H1 (cell line): ENCODE measurements around the gene SGK2. TPM values are rescaled to one million over a fixed set of nuclear protein-coding genes. Genes with fewer than 3 reads are reported as not detected.
A peak's percentile ranks its signal among the peaks of the same experiment; 100 is the strongest.

Source experiments
- CTCF ChIA-PET: fragments of 300-600 bp; sonication (Branson Sonifier 250); formaldehyde crosslinking; loops from one replicate; lab custom pipeline; 2021; ENCODE audit not compliant: partially characterized antibody; lab: Charles Lee
- POLR2A ChIA-PET: fragments of 300-600 bp; sonication (Branson Sonifier 250); formaldehyde crosslinking; loops from one replicate; lab custom pipeline; 2021; ENCODE audit warnings: inconsistent platforms; ENCODE audit not compliant: partially characterized antibody; lab: Charles Lee
- DNase-seq, 2 experiments: peaks; one replicate each; pipeline versions ENCODE4 v3.0.0 to v3.0.0-alpha.2; 2010 to 2022; ENCODE audit warnings: low spot score in 2 of 2, low read depth in 1 of 2, mixed read lengths in 1 of 2
- FAIRE-seq: peaks from 2 replicates; lab custom pipeline; 2011; peaks lifted over from hg19 to GRCh38; lab: Jason Lieb, UNC
- H2AFZ ChIP-seq: 2 replicates; pipeline ENCODE4 v1.8.1; 2012; ENCODE audit warnings: low read length, inconsistent platforms
- H2AK5ac ChIP-seq: 2 replicates; pipeline ENCODE4 v1.6.1; 2013; ENCODE audit warnings: low read depth, low read length
- H2BK120ac ChIP-seq: replicated peaks from 2 replicates; pipeline ENCODE3; 2013; ENCODE audit warnings: low read depth, low read length, inconsistent platforms
- H2BK12ac ChIP-seq: 2 replicates; pipeline ENCODE4 v1.6.1; 2013; ENCODE audit warnings: low read depth, low read length
- H2BK15ac ChIP-seq: 2 replicates; pipeline ENCODE4 v1.6.1; 2013; ENCODE audit warnings: low read length
- H2BK20ac ChIP-seq: 2 replicates; pipeline ENCODE4 v1.6.1; 2013; ENCODE audit warnings: low read length
- H2BK5ac ChIP-seq: 2 replicates; pipeline ENCODE4 v1.6.1; 2013; ENCODE audit warnings: low read depth, low read length
- H3K14ac ChIP-seq: 2 replicates; pipeline ENCODE4 v1.6.1; 2013; ENCODE audit warnings: inconsistent platforms; ENCODE audit not compliant: insufficient read length
- H3K18ac ChIP-seq: 2 replicates; pipeline ENCODE4 v1.6.1; 2013; ENCODE audit warnings: low read length; ENCODE audit errors: extremely low read depth
- H3K23ac ChIP-seq: 2 replicates; pipeline ENCODE4 v1.6.1; 2013; ENCODE audit warnings: inconsistent platforms; ENCODE audit not compliant: insufficient read length
- H3K23me2 ChIP-seq: 2 replicates; pipeline ENCODE4 v1.6.1; 2013; ENCODE audit warnings: low read depth, low read length
- H3K27ac ChIP-seq: 2 replicates; pipeline ENCODE4 v1.6.1; 2011; ENCODE audit warnings: low read depth, low read length, inconsistent platforms
- H3K27me3 ChIP-seq, 4 experiments: replicated peaks in 1 of 4; 1 replicate in 1 of 4; 2 replicates in 3 of 4; pipeline versions ENCODE4 v1.6.1 to v1.8.1; 2011 to 2013; ENCODE audit warnings: low read length in 3 of 4, mild to moderate bottlenecking in 3 of 4, inconsistent platforms in 2 of 4, mixed read lengths in 2 of 4, moderate library complexity in 1 of 4; ENCODE audit not compliant: control insufficient read depth in 3 of 4, insufficient read depth in 3 of 4; ENCODE audit errors: extremely low read depth in 1 of 4
- H3K36me3 ChIP-seq, 4 experiments: 2 replicates each; pipeline versions ENCODE4 v1.6.1 to v1.8.1; 2011 to 2013; ENCODE audit warnings: mild to moderate bottlenecking in 4 of 4, low read length in 3 of 4, moderate library complexity in 2 of 4, control low read depth in 1 of 4, inconsistent platforms in 1 of 4; ENCODE audit not compliant: insufficient read depth in 4 of 4, control insufficient read depth in 2 of 4
- H3K4ac ChIP-seq: replicated peaks from 2 replicates; pipeline ENCODE3; 2013; ENCODE audit warnings: low read length, low read depth, mixed read lengths, inconsistent platforms; ENCODE audit not compliant: insufficient read length
- H3K4me1 ChIP-seq, 4 experiments: replicated peaks in 1 of 4; 1 replicate in 1 of 4; 2 replicates in 3 of 4; pipeline versions ENCODE4 v1.6.1 to v1.8.1; 2011 to 2013; ENCODE audit warnings: low read length in 3 of 4, inconsistent platforms in 2 of 4, mixed read lengths in 1 of 4; ENCODE audit not compliant: insufficient read depth in 4 of 4, control insufficient read depth in 3 of 4
- H3K4me2 ChIP-seq, 2 experiments: 2 replicates each; pipeline versions ENCODE4 v1.6.1 to v1.8.1; 2011 to 2013; ENCODE audit warnings: low read depth in 2 of 2, low read length in 2 of 2, control low read depth in 1 of 2, inconsistent platforms in 1 of 2, mild to moderate bottlenecking in 1 of 2; ENCODE audit not compliant: insufficient read depth in 1 of 2
- H3K4me3 ChIP-seq, 4 experiments: fragments of 200-600, 300-600 bp in 1 of 4; sonication (generic), shearing (Covaris generic), sonication (Bioruptor Twin) in 1 of 4; 2 replicates each; pipeline versions ENCODE4 v1.5.1 to v1.8.1; 2011 to 2016; ENCODE audit warnings: low read length in 4 of 4, low read depth in 3 of 4, control low read depth in 2 of 4, inconsistent platforms in 2 of 4, mild to moderate bottlenecking in 2 of 4, mixed read lengths in 1 of 4, moderate library complexity in 1 of 4; ENCODE audit not compliant: insufficient read depth in 2 of 4; ENCODE audit errors: extremely low read depth in 1 of 4
- H3K56ac ChIP-seq: replicated peaks from 2 replicates; pipeline ENCODE3; 2013; ENCODE audit warnings: low read depth, mild to moderate bottlenecking, mixed read lengths, low read length, inconsistent platforms; ENCODE audit not compliant: insufficient read length
- H3K79me1 ChIP-seq: 2 replicates; pipeline ENCODE4 v1.6.1; 2013; ENCODE audit warnings: low read depth, low read length, control low read depth
- H3K79me2 ChIP-seq, 2 experiments: 2 replicates each; pipeline versions ENCODE4 v1.6.1 to v1.8.1; 2012 to 2013; ENCODE audit warnings: low read length in 2 of 2, mild to moderate bottlenecking in 2 of 2, inconsistent platforms in 1 of 2; ENCODE audit not compliant: insufficient read depth in 2 of 2, control insufficient read depth in 1 of 2
- H3K9ac ChIP-seq, 4 experiments: replicated peaks in 1 of 4; 1 replicate in 1 of 4; 2 replicates in 3 of 4; pipeline versions ENCODE4 v1.6.1 to v1.8.1; 2011 to 2013; ENCODE audit warnings: low read depth in 3 of 4, low read length in 3 of 4, control low read depth in 2 of 4, mild to moderate bottlenecking in 2 of 4, moderate library complexity in 2 of 4, inconsistent platforms in 1 of 4; ENCODE audit errors: extremely low read depth in 1 of 4
- H3K9me3 ChIP-seq, 2 experiments: 2 replicates each; pipeline versions ENCODE4 v1.6.1 to v1.8.1; 2012 to 2013; ENCODE audit warnings: mild to moderate bottlenecking in 2 of 2, moderate library complexity in 2 of 2, control low read depth in 1 of 2, inconsistent platforms in 1 of 2, low read depth in 1 of 2, low read length in 1 of 2, mixed read lengths in 1 of 2; ENCODE audit not compliant: insufficient read depth in 2 of 2
- H4K20me1 ChIP-seq, 2 experiments: replicated peaks in 1 of 2; 2 replicates each; pipeline versions ENCODE3 to v1.8.1; 2011 to 2013; ENCODE audit warnings: inconsistent platforms in 2 of 2, low read length in 2 of 2, mild to moderate bottlenecking in 1 of 2; ENCODE audit not compliant: insufficient read depth in 2 of 2, control insufficient read depth in 1 of 2
- H4K5ac ChIP-seq: 2 replicates; pipeline ENCODE4 v1.6.1; 2013; ENCODE audit warnings: low read length, low read depth, mixed read lengths, inconsistent platforms; ENCODE audit not compliant: insufficient read length
- H4K8ac ChIP-seq: 2 replicates; pipeline ENCODE4 v1.8.0; 2013; ENCODE audit warnings: mild to moderate bottlenecking, moderate library complexity, low read length, inconsistent platforms; ENCODE audit not compliant: insufficient read depth; ENCODE audit errors: extremely low read depth
- H4K91ac ChIP-seq: replicated peaks from 2 replicates; pipeline ENCODE3; 2013; ENCODE audit warnings: low read length, mixed read lengths, inconsistent platforms; ENCODE audit not compliant: insufficient read length
- ASH2L ChIP-seq: fragments of 200-600, 300-600 bp; sonication (generic); IDR thresholded peaks from one replicate; pipeline ENCODE4 v1.7.1; 2017; ENCODE audit warnings: low read length
- CBX8 ChIP-seq: fragments of 300-800, 300-1000 bp; sonication (generic); IDR thresholded peaks from 2 replicates; pipeline ENCODE4 v1.7.1; 2016; ENCODE audit warnings: low read depth, low read length, borderline replicate concordance
- CHD2 ChIP-seq: IDR thresholded peaks from 2 replicates; pipeline ENCODE4 v1.6.1; 2012; ENCODE audit warnings: low read length, improper control_type of control experiment
- E2F6 ChIP-seq: IDR thresholded peaks from 2 replicates; pipeline ENCODE4 v1.6.1; 2012; ENCODE audit warnings: inconsistent platforms
- GABPA ChIP-seq: IDR thresholded peaks from 2 replicates; pipeline ENCODE4 v1.6.1; 2011; ENCODE audit warnings: mild to moderate bottlenecking, low read length, moderate library complexity, borderline replicate concordance; ENCODE audit not compliant: insufficient read depth
- HDAC2 ChIP-seq, 2 experiments: fragments of 300-600 bp in 1 of 2; sonication (generic) in 1 of 2; IDR thresholded peaks; 2 replicates each; pipeline ENCODE4 v1.6.1; 2011 to 2012; ENCODE audit warnings: low read depth in 2 of 2, low read length in 2 of 2, mild to moderate bottlenecking in 2 of 2, moderate library complexity in 2 of 2, borderline replicate concordance in 1 of 2, inconsistent platforms in 1 of 2
- MAFK ChIP-seq: IDR thresholded peaks from 2 replicates; pipeline ENCODE4 v1.6.1; 2012; ENCODE audit warnings: low read depth, mild to moderate bottlenecking, improper control_type of control experiment, low read length
- POLR2A ChIP-seq, 2 experiments: IDR thresholded peaks; 1 replicate in 1 of 2; 2 replicates in 1 of 2; pipeline ENCODE4 v1.6.1; 2011; ENCODE audit warnings: low read depth in 2 of 2, low read length in 2 of 2, mild to moderate bottlenecking in 2 of 2; ENCODE audit errors: control extremely low read depth in 1 of 2
- RFX5 ChIP-seq: IDR thresholded peaks from 2 replicates; pipeline ENCODE4 v1.6.1; 2011; ENCODE audit warnings: low read depth, low read length, improper control_type of control experiment, borderline replicate concordance
- SIRT6 ChIP-seq: IDR thresholded peaks from one replicate; pipeline ENCODE4 v1.7.1; 2012; ENCODE audit warnings: low read length, inconsistent platforms
- SIX5 ChIP-seq: IDR thresholded peaks from 2 replicates; pipeline ENCODE4 v1.6.1; 2011; ENCODE audit warnings: mild to moderate bottlenecking, low read depth, low read length
- TBP ChIP-seq: IDR thresholded peaks from 2 replicates; pipeline ENCODE4 v1.6.1; 2011; ENCODE audit warnings: low read depth, low read length, improper control_type of control experiment
- TCF12 ChIP-seq: IDR thresholded peaks from 2 replicates; pipeline ENCODE4 v1.6.1; 2011; ENCODE audit warnings: low read depth, mild to moderate bottlenecking, low read length
- ZNF274 ChIP-seq: IDR thresholded peaks from 2 replicates; pipeline ENCODE4 v1.7.0; 2012; ENCODE audit warnings: low read length, borderline replicate concordance; ENCODE audit errors: extremely low read depth
- WGBS, 2 experiments: shearing (Covaris generic) in 1 of 2; methylation state at CpG; one replicate each; pipeline versions ENCODE4 v1.1.6 to v1.1.7; 2013 to 2015; ENCODE audit warnings: low lambda C conversion rate in 2 of 2, mixed read lengths in 2 of 2, inconsistent platforms in 1 of 2, low coverage in 1 of 2, missing lambda C conversion rate in 1 of 2; ENCODE audit not compliant: insufficient replicate concordance in 2 of 2, insufficient coverage in 1 of 2, insufficient read length in 1 of 2; ENCODE audit errors: extremely low coverage in 1 of 2, missing lambda C conversion rate in 1 of 2; 5-methylcytosine and 5-hydroxymethylcytosine counted together
- polyA plus RNA-seq, 7 experiments: library from polyadenylated mRNA; depleted of rRNA in 3 of 7; stranded (reverse) in 5 of 7; unstranded in 2 of 7; fragments of >200 nt in 5 of 7; fragments of 200-250 nt in 2 of 7; gene quantifications; 1 replicate in 5 of 7; 2 replicates in 1 of 7; 4 replicates in 1 of 7; pipeline versions ENCODE4 v1.2.1 to v1.2.3, GENCODE V29; 2011 to 2013; ENCODE audit warnings: missing spikeins in 2 of 7, mixed read lengths in 2 of 7
- total RNA-seq: library from RNA; stranded (reverse); fragmentation: NEBNext Ultra II Directional; extraction: Animal tissue kit (Norgen Biotek cat#: 25700); gene quantifications from 2 replicates; pipeline ENCODE4 v1.2.1, GENCODE V29; 2021

The SGK2 gene
- total and polyA plus RNA-seq, 2 of the 8 experiments (the other 6 are each of a cell fraction or from before 2014, with no cell fraction given) = 0.21 TPM; not detected in 1

GRCh38 chr20:43583982-43584432, 25.2 kb downstream of the SGK2 start:
- Histone ChIP-seq H4K91ac (no peak overlapping the region), H2BK12ac (no peak overlapping the region), H4K20me1 (no peaks in the 10 kb centered on the region), H4K8ac (no peak overlapping the region; the same call in 1 of the 2 replicates), H2BK20ac (no peak overlapping the region), H2BK15ac (no peak overlapping the region), H2AFZ (no peak overlapping the region), H3K27me3 (no peaks in the 10 kb centered on the region), H2BK5ac (no peak overlapping the region), H2AK5ac (no peak overlapping the region), H3K9me3 (no peaks in the 10 kb centered on the region), H3K79me1 (no peaks in the 10 kb centered on the region), H3K36me3 (no peaks in the 10 kb centered on the region), H3K14ac (no peak overlapping the region), H3K23me2 (no peaks in the 10 kb centered on the region), H3K4ac (no peak overlapping the region), H3K56ac (no peak overlapping the region), H2BK120ac (peak overlapping the region; percentile 43), H3K9ac (no peak overlapping the region), H3K4me2 (0 out of 4 replicates have a peak overlapping the region, but pooled peaks of 1 of the 2 experiments have one; percentile 8), H3K27ac (no peak overlapping the region), H3K4me3 (no peak overlapping the region), H3K4me1 (peaks cover 0 to 8% (median 6%) of the 10 kb centered on the region in 4 experiments; a peak in 3 of 7 replicates), H4K5ac (no peak overlapping the region), H3K23ac (no peak overlapping the region), H3K18ac (no peak overlapping the region), H3K79me2 (no peaks in the 10 kb centered on the region)
- TF ChIP-seq GABPA = no peak
- TF ChIP-seq HDAC2 (IDR thresholded peaks at IDR 0.05; ENCODE audit: borderline replicate concordance in 1 of 2, low read depth in 2 of 2, low read length in 2 of 2) = no peak
- no peak for TF ChIP-seq ZNF274
- no peak for TF ChIP-seq POLR2A (IDR thresholded peaks at IDR 0.05; ENCODE audit: control extremely low read depth in 1 of 2, low read depth in 2 of 2, low read length in 2 of 2)
- TF ChIP-seq E2F6 = no peak
- no peak for TF ChIP-seq SIX5
- TF ChIP-seq CHD2 = no peak
- TF ChIP-seq SIRT6 = no peak
- TF ChIP-seq ASH2L = no peak
- no peak for TF ChIP-seq TCF12
- TF ChIP-seq TBP = no peak
- TF ChIP-seq RFX5 = no peak
- no peak for TF ChIP-seq MAFK
- no peak for TF ChIP-seq CBX8
- ChIA-PET POLR2A (interaction anchor here (1.0 to 4.0 kb wide), 3 partner anchors 81 to 127 kb away, joined by 4 to 22 read pairs (median 6); partner anchors contain the start of gene SRSF6), CTCF (interaction anchor here (1.1 to 2.4 kb wide), 7 partner anchors 8 to 443 kb away, joined by 3 to 12 read pairs (median 4); no protein-coding TSS in a partner anchor)
- 81% methylated on average over 2 of the region's 2 CpGs; no CpG with 5 or more reads in 1 of the 2 experiments for WGBS, 2 experiments
- DNase-seq (no peak), FAIRE-seq (no peak)
